ENCODE data around the gene SCN7A. TPM values are rescaled to one million over a fixed set of nuclear protein-coding genes. Genes with fewer than 3 reads are reported as not detected.
A peak's percentile ranks its signal among the peaks of the same experiment; 100 is the strongest.

The SCN7A gene
- 1 to 10 TPM; 3.6 to 5.0 TPM for total RNA-seq
- under 1 TPM in 1 of 2 donors, not detected in 1; under 0.01 TPM for polyA plus RNA-seq
- long read RNA-seq, donor 1, partial matches to known transcripts, result 0 of 2 reads
- long read RNA-seq, donor 1, other reads (novel, unspliced or antisense), result 2 of 2 reads
- long read RNA-seq, donor 2, partial matches to known transcripts, result 1 of 1 reads
- long read RNA-seq, donor 2, other reads (novel, unspliced or antisense), result 0 of 1 reads

- DNase-seq (peak; percentile 36 to 68), ATAC-seq (ENCODE audit: low FRiP score) (peak; percentile 40)
- 2% methylated on average over 16 of the region's 16 CpGs for WGBS, 2 donors
- H3K4me1 ChIP-seq (ENCODE audit: control insufficient read depth in 1 of 2, insufficient read depth in 2 of 2, low read length in 2 of 2), result no peaks in the 10 kb centered on the region
- no peaks in the 10 kb centered on the region for H3K27me3 ChIP-seq (ENCODE audit: control insufficient read depth in 1 of 2, insufficient read depth in 2 of 2, low read length in 1 of 2)
- H3K4me3 ChIP-seq (ENCODE audit: low read length in 2 of 2), result no peak within 1 kb of the TSS
- no peaks in the 10 kb centered on the region for H3K36me3 ChIP-seq (ENCODE audit: control insufficient read depth in 1 of 2, insufficient read depth in 2 of 2, low read length in 1 of 2)
- no peaks in the 10 kb centered on the region for H3K9me3 ChIP-seq (ENCODE audit: control insufficient read depth, low read length)
- intact Hi-C loops (cut with DNase I), result no loop called here
- no peak within 1 kb of the TSS for H3K27ac ChIP-seq (ENCODE audit: low read depth in 1 of 2, low read length in 2 of 2)
These were observed at the start of gene SCN7A for GRCh38 chr2:166494140-166494624. TSS of gene SCN7A (minus strand) at chr2:166494249. CDS start at chr2:166477696, 16,553 bp downstream.

DNA sequence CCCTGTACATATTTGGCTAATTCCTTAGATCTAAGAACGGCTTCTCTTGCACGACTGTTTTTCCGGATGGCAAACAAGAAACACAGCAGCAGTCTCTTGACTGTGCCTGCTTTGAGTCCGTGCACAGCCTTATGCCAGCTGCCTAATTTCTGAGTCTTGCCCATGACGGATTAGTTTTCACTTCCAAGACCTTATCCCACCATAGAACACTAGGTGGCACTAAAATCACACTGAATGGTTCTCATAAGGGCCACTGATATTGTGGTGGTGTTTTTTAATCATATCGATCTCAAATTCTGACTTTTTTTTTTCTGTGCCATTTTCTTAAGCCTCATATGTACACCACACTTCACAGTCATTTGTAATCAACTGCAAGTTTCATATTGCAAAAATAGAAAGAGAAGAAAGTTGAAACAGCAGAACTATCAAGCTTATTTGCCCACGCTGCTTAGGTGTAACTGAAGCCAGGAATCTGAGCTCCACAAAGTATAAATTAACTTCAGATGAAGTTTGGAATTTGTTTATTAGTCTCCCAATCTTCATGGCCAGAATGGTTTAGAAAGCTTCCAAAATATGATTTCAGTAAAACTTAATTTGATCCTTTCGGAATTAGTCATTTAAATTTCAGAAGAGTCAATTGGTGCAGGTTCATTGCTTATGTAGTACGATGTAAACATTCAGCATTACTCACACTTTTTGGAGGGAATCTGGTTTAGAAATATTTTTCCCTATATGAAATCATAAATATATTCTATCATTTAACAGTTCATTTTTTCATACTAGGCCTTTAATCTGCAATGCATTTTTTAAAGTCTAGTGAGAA lies 45.5 kb upstream of the SCN7A start:
- intact Hi-C loops (cut with DNase I), result loop anchor here (5.0 to 10.0 kb wide), 3 partner anchors 673 to 1583 kb away; no protein-coding TSS in a partner anchor
- H3K36me3 ChIP-seq (ENCODE audit: control insufficient read depth in 1 of 2, insufficient read depth in 2 of 2, low read length in 1 of 2), result no peaks in the 10 kb centered on the region
- H3K9me3 ChIP-seq (ENCODE audit: control insufficient read depth, low read length), result no peaks in the 10 kb centered on the region
- DNase-seq (no peak), ATAC-seq (ENCODE audit: low FRiP score) (peak; percentile 82)
- H3K27me3 ChIP-seq (ENCODE audit: control insufficient read depth in 1 of 2, insufficient read depth in 2 of 2, low read length in 1 of 2), result no peaks in the 10 kb centered on the region
- H3K27ac ChIP-seq (ENCODE audit: low read depth in 1 of 2, low read length in 2 of 2), result no peak overlapping the region
- 30 to 31% methylated on average over 9 of the region's 9 CpGs for WGBS, 2 donors
- H3K4me3 ChIP-seq (ENCODE audit: low read length in 2 of 2), result no peak overlapping the region
- no peaks in the 10 kb centered on the region for H3K4me1 ChIP-seq (ENCODE audit: control insufficient read depth in 1 of 2, insufficient read depth in 2 of 2, low read length in 2 of 2)

DNA sequence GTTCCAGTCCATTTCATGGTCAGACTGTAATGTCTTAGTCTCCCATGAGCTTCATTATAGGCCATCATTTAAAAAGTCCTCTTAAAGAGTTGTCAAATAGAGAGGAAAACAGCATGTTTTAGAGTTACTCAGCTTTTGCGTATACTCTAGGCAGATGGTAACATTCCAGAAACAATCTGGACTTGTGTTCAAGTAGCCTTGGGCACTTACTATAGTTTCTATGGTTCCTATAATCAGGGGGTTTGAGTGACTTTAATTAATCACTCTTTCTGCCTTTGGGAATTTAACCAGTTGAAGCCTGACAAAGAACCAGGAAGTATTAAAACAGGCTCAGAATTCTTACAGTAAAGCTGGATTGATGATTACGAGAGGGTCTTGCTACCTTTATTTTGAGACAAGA lies 42.1 kb upstream of the SCN7A start:
- no peak for DNase-seq
- Histone ChIP-seq H3K4me3 (ENCODE audit: low read length in 2 of 2) (no peak overlapping the region), H3K27me3 (ENCODE audit: control insufficient read depth in 1 of 2, insufficient read depth in 2 of 2, low read length in 1 of 2) (no peaks in the 10 kb centered on the region), H3K4me1 (ENCODE audit: control insufficient read depth in 1 of 2, insufficient read depth in 2 of 2, low read length in 2 of 2) (no peaks in the 10 kb centered on the region), H3K36me3 (ENCODE audit: control insufficient read depth in 1 of 2, insufficient read depth in 2 of 2, low read length in 1 of 2) (no peaks in the 10 kb centered on the region), H3K9me3 (ENCODE audit: control insufficient read depth, low read length) (no peaks in the 10 kb centered on the region), H3K27ac (ENCODE audit: low read depth in 1 of 2, low read length in 2 of 2) (no peak overlapping the region)
- intact Hi-C loops (cut with DNase I), result loop anchor here (5.0 to 10.0 kb wide), 3 partner anchors 676 to 1586 kb away; no protein-coding TSS in a partner anchor
- no peak for ATAC-seq (ENCODE audit: low FRiP score)
- 72 to 76% methylated on average over 2 of the region's 2 CpGs for WGBS, 2 donors

- Histone ChIP-seq H3K9me3 (ENCODE audit: control insufficient read depth, low read length) (no peaks in the 10 kb centered on the region), H3K36me3 (ENCODE audit: control insufficient read depth in 1 of 2, insufficient read depth in 2 of 2, low read length in 1 of 2) (no peaks in the 10 kb centered on the region), H3K4me3 (ENCODE audit: low read length in 2 of 2) (no peak overlapping the region), H3K27ac (ENCODE audit: low read depth in 1 of 2, low read length in 2 of 2) (no peak overlapping the region), H3K27me3 (ENCODE audit: control insufficient read depth in 1 of 2, insufficient read depth in 2 of 2, low read length in 1 of 2) (no peaks in the 10 kb centered on the region), H3K4me1 (ENCODE audit: control insufficient read depth in 1 of 2, insufficient read depth in 2 of 2, low read length in 2 of 2) (no peaks in the 10 kb centered on the region)
- DNase-seq (no peak), ATAC-seq (ENCODE audit: low FRiP score) (no peak)
- intact Hi-C loops (cut with DNase I), result no loop called here
- WGBS, 2 donors, result 21 to 26% methylated on average over 3 of the region's 3 CpGs
These were observed 27.1 kb upstream of the SCN7A start for GRCh38 chr2:166521155-166521554.

DNA sequence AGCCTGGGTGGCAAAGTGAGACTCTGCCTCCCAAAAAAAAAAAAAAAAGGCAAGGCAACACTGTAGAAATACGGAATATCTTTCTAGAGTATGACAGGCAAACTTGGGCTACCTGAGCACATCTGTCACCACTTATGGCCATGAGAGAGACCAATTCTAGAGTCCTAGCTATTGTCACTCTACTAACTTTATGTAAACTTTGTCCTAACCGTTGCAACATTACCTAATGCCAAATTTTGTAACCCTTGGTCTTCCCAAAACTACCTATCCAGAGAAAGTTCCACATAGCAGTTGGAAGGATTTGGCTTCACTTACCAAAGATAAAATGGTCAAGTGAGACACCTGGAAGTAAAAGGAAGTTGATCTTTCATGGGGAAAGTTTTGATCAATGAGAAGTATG lies 26.6 kb upstream of the SCN7A start:
- WGBS, 2 donors, result 55 to 57% methylated on average over 2 of the region's 2 CpGs
- no peak overlapping the region for H3K4me3 ChIP-seq (ENCODE audit: low read length in 2 of 2)
- H3K9me3 ChIP-seq (ENCODE audit: control insufficient read depth, low read length), result no peaks in the 10 kb centered on the region
- intact Hi-C loops (cut with DNase I), result no loop called here
- no peaks in the 10 kb centered on the region for H3K36me3 ChIP-seq (ENCODE audit: control insufficient read depth in 1 of 2, insufficient read depth in 2 of 2, low read length in 1 of 2)
- no peak overlapping the region for H3K27ac ChIP-seq (ENCODE audit: low read depth in 1 of 2, low read length in 2 of 2)
- H3K4me1 ChIP-seq (ENCODE audit: control insufficient read depth in 1 of 2, insufficient read depth in 2 of 2, low read length in 2 of 2), result no peaks in the 10 kb centered on the region
- ATAC-seq (ENCODE audit: low FRiP score) (no peak), DNase-seq (no peak)
- H3K27me3 ChIP-seq (ENCODE audit: control insufficient read depth in 1 of 2, insufficient read depth in 2 of 2, low read length in 1 of 2), result no peaks in the 10 kb centered on the region

GRCh38 chr2:166519391-166519962 lies 25.4 kb upstream of the SCN7A start:
- no peaks in the 10 kb centered on the region for H3K36me3 ChIP-seq (ENCODE audit: control insufficient read depth in 1 of 2, insufficient read depth in 2 of 2, low read length in 1 of 2)
- no peak for DNase-seq
- 11 to 14% methylated on average over 10 of the region's 10 CpGs for WGBS, 2 donors
- intact Hi-C loops (cut with DNase I), result no loop called here
- no peak overlapping the region for H3K27ac ChIP-seq (ENCODE audit: low read depth in 1 of 2, low read length in 2 of 2)
- no peak for ATAC-seq (ENCODE audit: low FRiP score)
- no peaks in the 10 kb centered on the region for H3K9me3 ChIP-seq (ENCODE audit: control insufficient read depth, low read length)
- H3K4me3 ChIP-seq (ENCODE audit: low read length in 2 of 2), result no peak overlapping the region
- H3K4me1 ChIP-seq (ENCODE audit: control insufficient read depth in 1 of 2, insufficient read depth in 2 of 2, low read length in 2 of 2), result no peaks in the 10 kb centered on the region
- H3K27me3 ChIP-seq (ENCODE audit: control insufficient read depth in 1 of 2, insufficient read depth in 2 of 2, low read length in 1 of 2), result no peaks in the 10 kb centered on the region

DNA sequence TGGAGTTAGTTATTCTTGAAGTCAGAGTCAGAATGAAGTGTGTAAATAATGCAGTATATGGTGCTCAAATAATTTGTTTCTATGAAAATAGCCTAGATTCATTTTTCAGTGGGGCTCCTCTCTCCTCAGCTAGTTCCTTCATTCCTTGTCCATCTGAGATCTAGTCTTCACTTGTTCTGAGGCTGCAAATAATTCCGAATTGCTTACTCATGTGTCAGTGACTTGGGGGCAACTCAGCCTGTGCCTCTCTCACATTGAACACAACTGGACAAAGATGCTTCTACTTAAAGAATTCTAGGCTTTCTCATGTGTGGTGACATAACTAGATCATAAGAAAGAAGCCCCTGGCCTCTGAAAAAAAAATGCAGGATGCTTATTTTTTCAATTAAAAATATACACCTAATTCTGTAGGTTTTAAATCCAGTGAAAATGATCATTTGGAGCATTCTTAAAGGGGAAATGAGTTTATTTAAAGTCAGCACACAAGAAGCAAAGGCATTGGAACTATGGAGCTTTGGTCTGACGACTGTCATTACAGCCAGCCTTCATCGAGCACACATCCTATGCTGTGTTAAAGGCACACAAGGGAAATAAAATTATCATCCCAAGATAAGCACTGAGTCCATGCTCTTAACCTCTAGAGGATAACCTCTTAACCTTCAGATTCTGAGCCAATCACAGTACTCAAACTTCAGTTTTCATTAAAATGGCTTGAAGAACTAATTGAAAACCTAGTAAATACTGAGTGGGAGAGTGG lies 24.8 kb upstream of the SCN7A start:
- no peak overlapping the region for H3K27ac ChIP-seq (ENCODE audit: low read depth in 1 of 2, low read length in 2 of 2)
- H3K4me3 ChIP-seq (ENCODE audit: low read length in 2 of 2), result no peak overlapping the region
- 48 to 51% methylated on average over 3 of the region's 3 CpGs for WGBS, 2 donors
- no peaks in the 10 kb centered on the region for H3K36me3 ChIP-seq (ENCODE audit: control insufficient read depth in 1 of 2, insufficient read depth in 2 of 2, low read length in 1 of 2)
- no peaks in the 10 kb centered on the region for H3K9me3 ChIP-seq (ENCODE audit: control insufficient read depth, low read length)
- H3K4me1 ChIP-seq (ENCODE audit: control insufficient read depth in 1 of 2, insufficient read depth in 2 of 2, low read length in 2 of 2), result no peaks in the 10 kb centered on the region
- DNase-seq, result no peak
- no peak for ATAC-seq (ENCODE audit: low FRiP score)
- H3K27me3 ChIP-seq (ENCODE audit: control insufficient read depth in 1 of 2, insufficient read depth in 2 of 2, low read length in 1 of 2), result no peaks in the 10 kb centered on the region
- intact Hi-C loops (cut with DNase I), result no loop called here

- intact Hi-C loops (cut with DNase I), result no loop called here
- no peaks in the 10 kb centered on the region for H3K36me3 ChIP-seq (ENCODE audit: control insufficient read depth in 1 of 2, insufficient read depth in 2 of 2, low read length in 1 of 2)
- H3K4me1 ChIP-seq (ENCODE audit: control insufficient read depth in 1 of 2, insufficient read depth in 2 of 2, low read length in 2 of 2), result no peaks in the 10 kb centered on the region
- ATAC-seq (ENCODE audit: low FRiP score) (no peak), DNase-seq (no peak)
- H3K9me3 ChIP-seq (ENCODE audit: control insufficient read depth, low read length), result no peaks in the 10 kb centered on the region
- H3K27me3 ChIP-seq (ENCODE audit: control insufficient read depth in 1 of 2, insufficient read depth in 2 of 2, low read length in 1 of 2), result no peaks in the 10 kb centered on the region
- H3K27ac ChIP-seq (ENCODE audit: low read depth in 1 of 2, low read length in 2 of 2), result no peak overlapping the region
- no peak overlapping the region for H3K4me3 ChIP-seq (ENCODE audit: low read length in 2 of 2)
These were observed 23.5 kb upstream of the SCN7A start for GRCh38 chr2:166517533-166518061.
